CD4-positive, alpha-beta T cell treated with Interleukin-15 for 4 hours (primary cell): ENCODE data around the gene CARS2.
"Not testable (repeated sequence)": the region's sequence is repeated elsewhere in the genome, so short reads cannot be mapped to it uniquely, and the experiment has no call there.

Experiments
- DNase-seq: peaks from one replicate; pipeline ENCODE4 v3.0.0-alpha.2; 2020; ENCODE audit warnings: low spot score

CARS2 gene

DNA sequence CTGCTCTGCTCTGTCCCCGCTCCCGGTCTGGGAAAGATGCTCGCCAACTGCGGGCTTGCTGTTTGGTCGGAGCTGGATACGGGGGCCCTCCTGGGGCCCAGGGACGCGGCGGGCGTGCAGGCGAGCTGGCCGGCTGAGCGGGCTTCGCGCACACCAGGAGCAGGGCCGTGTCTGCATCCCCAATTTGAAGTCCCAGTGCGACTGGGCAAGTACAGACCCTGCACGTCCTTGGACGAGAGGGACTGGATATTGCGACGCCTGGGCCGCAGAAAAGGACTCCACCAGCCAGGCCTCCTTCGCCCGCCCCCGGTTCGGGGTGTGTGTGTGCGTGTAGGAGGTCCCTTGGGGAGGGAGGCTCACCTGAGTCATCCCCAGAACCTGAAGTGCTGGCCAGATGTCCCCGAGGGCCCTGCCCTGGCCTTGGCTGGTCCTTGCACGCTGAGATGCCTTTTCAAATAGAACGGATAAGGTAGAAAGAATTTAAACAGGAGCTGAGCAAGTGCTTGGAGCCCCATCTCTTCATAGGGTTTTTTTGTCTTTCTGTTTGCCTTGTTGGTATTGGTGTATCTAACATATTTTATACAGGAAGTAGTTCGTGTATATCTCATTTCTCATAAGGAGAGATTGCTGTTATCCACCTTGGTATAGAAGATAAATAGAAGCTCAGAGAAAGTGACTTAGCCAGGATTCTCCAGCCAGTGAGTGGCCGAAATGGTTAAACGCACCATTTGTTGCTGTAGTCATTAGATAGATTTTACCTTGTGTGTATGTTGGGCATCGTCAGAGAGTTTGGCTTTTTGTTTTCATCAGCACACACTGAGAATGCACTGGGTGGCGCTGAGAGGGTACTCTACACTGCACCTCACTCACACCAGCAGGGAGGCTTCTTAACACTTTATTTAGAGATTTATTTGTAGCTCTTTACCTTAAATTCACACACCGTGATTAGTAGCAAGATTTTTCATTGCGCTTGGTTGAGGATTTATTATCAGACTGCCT, 89.5 kb downstream of the CARS2 start:
- peak; percentile 17 for DNase-seq

DNA sequence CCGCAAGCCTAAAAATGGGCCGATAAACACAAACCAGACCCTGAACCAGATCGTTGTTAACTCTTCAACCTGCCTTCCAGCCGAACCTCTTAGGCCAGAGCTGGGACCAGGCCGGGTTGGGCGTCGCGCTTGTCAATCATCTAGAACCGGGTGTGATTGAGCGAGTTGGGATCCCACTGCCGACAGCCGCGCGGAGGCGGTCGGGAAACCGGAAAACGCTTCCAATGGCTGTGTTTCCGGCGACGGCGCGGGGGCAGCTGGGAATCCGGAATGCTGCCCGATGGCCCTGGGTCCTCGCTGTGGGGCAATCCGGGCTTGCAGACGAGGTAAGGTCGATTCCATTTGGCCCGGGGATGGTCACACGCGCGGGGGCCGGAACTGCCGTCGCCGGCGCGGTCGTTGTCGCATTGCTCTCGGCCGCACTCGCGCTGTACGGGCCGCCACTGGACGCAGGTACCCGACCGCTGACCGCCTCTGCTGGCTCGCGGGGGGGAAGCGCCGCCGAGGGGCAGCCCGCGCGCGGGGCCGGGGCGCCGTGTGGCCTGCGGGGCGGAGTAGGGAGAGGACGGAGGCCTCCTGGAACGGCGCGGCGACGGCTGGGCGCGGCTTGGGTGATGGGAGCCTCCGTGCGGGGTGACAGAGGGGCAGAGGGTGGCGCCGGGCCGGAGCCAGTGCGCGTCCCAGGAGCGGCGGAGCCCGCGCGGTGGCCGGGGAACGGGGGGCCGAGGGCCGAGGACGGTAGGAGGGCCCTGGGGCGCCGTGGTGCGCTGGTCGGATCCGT, 90.4 kb downstream of the CARS2 start, which contains the start of gene NAXD:
Gene NAXD (plus strand): TSS at position 224 of the 781 bp plus-strand sequence. CDS start 57 bp downstream, at position 281.
- peak; percentile 83 for DNase-seq

DNA sequence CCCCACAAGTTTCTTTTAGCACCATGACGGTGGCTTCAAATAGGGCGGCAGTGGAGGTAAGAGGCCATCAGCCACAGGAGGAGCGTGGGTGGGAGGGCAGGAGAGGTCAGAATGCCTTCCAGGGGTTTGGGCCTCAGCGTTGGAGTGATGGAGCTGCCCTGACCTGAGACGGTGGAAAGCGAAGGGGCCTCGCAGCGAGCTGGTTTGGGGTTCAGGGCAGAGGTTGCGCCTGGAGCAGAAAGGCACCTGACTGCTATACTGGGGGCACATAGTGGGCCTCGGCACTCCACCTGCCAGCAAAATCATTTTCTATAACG, 91.0 kb downstream of the CARS2 start:
- DNase-seq, result no peak

DNA sequence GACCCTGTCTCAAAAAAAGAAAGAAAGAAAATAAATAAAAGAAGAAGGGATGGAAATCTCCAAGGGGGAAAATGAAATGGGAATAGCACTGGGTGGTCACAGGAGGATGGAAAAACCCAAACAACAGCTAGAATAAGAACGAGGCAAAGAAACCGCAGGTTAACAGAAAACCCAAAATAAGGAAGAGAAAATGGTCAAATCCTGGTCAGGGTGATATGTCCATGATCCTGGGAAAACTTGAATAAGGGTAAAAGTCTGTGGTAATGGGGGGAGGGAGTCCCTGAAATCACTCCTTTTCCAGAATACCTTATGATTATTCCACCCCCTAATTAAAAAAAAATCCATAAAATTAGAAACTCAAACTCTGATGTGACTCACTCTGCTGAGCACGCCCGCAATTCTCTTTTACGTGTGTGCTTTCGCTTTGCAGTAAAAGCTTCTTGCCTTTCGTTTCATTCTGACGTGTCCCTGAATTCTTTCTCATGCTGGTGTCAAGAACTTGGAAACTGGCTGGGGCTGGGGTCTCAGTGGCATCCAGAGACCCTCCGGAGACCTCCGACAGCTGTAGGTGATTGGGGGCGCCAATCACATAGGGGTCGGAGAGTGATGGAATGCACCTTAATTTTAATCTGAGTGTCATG, 94.8 kb downstream of the CARS2 start:
- DNase-seq, result no peak

DNA sequence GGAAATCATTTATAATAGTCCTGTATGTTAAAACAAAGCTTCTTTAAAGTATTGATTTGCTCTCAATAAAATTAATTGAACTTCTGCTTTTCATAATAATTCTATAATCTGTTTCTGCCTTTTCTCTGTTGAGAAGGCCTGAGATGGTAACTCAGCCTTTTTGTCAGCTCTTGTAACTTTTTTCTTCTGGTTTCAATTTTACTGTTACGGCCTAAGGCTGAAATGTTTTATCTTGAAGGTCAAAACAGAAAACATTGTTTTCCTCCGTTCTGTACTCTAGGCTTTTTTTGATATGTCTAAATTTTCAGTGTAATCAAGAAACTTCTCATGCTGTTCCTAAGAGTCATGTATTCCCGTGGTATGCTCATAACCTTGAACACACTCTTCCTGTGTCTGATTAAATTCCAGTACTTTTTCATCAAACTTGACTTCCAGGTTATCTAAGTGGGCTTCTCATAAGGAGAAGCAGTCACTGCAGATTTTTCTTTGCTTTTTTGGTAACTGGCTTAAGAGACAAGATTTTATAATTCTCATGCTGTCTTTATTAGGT, 98.2 kb downstream of the CARS2 start:
- no peak for DNase-seq

DNA sequence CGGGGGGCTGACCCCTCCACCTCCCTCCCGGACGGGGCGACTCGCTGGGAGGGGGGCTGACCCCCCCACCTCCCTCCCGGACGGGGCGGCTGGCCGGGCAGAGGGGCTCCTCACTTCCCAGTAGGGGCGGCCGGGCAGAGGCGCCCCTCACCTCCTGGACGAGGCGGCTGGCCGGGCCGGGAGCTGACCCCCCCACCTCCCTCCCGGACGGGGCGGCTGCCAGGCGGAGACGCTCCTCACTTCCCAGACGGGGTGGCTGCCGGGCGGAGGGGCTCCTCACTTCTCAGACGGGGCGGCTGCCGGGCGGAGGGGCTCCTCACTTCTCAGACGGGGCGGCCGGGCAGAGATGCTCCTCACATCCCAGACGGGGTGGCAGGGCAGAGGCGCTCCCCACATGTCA, 99.6 kb downstream of the CARS2 start:
- not testable (repeated sequence) for DNase-seq

DNA sequence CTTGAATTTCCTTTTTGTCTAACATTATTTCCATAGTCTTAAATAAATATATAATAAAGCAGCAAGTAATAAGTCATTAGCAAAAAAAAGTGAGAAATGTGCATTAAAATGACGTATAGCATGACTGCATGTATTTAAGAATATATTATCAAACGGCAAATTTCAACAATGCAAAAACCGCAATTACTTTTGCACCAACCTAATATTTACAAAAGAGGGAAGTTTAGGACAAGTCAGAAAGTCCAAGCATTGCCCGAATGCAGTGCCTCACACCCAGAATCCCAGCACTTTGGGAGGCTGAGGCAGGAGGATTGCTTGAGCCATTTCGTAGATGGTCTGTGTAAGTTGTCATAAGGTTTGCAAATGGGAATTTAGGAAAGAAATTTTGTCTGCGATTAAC, 100.8 kb downstream of the CARS2 start:
- no peak for DNase-seq

DNA sequence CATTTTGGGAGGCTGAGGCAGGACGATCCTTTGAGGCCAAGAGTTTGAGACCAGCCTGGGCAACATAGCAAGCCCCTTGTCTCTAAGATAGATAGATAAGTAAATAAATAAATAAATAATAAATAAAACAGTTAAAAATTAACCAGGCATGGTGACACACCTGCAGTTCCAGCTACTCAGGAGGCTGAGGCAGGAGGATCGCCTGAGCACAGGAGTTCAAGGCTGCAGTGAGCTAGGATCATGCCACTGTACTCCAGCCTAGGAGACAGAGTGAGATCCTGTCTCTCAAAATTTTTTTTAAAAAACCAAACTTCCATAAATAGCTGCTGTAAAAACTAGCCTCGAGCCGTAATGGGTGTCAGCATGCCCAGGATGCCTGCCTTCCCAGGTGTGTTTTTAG, 104.9 kb downstream of the CARS2 start:
- DNase-seq, result no peak

DNA sequence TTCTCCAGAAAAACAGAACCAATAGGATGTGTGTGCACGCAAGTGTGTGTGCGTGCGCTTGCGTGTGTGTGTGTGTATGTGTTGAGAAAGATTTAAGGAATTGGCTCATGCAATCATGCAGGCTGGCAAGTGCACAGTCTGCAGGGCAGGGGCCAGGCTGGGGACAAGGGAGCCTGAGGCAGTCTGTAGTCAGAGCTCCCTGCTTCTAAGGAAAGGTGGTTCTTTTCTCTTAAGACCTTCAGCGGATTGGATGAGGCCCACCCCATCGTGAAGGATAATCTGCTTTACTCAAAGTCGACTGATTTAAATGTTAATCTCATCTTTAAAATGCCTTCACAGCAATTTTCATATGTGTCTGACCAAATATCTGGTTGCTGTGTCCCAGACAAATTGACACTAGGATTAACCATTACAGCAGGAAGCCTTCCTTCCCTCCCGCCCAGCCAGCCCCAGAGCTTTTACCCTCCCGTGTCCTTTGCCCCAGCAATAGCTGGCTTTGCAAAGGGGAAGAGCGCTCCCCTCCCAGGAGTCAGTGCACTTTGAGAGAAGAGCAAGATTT, 105.6 kb downstream of the CARS2 start:
- DNase-seq, result no peak

DNA sequence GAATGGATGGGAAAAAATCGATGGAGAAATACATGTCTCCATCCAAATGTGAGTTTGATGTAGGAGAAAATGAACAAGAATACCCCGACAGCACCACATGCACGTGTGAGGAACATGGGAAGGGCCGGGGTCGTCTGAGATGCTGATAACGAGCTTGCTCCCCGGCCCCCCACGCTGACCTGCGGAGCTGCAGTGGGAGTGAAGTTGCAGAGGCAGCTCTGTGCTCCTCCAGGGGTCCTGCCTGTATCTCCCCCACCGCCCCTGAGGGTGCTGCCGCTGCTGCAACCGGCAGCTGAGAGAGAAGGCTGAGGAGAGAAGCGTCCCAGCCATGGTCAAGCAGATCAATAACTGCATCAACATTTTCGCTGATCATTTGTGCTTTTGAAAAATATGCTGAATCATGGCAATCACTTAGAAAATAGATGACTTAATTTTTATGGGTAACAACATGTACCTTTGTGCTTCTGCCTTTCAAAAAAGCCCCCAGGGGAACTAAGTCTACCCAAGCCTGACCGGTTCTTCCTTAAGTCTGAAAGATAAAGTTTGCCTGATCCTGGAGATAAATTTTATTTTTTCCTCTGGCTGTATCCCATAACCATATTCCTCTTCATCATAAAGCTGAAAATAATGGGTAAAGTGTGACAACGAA, 108.8 kb downstream of the CARS2 start:
- no peak for DNase-seq

DNA sequence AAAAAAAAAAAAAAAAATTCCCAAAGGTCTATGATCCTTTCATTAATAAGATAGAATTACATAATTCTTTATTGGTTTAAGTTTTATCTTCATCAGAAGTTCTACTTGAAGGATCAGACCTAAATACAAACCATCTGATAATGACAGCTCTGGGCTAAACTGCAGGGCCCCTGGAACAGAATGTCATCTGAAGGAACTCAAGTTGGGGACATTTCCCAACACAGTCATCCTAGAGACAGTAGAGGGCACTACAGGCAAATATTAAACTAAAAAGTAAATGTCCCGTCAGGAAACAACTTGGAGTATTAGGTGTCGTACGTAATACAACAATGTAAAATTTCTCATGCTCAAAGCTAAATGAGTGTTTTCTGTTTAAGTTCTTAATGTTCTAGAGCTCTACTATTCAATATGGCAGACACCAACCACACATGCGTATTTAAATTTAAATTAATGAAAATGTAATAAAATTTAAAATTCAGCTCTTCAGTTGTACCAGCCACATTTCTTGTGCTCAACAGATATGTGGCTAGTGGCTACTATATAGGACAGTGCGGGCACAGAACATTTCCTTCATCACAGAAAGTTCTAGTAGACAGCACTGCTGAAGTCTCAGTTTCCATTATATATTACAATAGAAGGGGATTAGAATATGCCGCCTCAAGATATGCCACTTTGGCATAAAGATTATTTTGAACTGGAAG, 112.3 kb downstream of the CARS2 start:
- peak; percentile 37 for DNase-seq

DNA sequence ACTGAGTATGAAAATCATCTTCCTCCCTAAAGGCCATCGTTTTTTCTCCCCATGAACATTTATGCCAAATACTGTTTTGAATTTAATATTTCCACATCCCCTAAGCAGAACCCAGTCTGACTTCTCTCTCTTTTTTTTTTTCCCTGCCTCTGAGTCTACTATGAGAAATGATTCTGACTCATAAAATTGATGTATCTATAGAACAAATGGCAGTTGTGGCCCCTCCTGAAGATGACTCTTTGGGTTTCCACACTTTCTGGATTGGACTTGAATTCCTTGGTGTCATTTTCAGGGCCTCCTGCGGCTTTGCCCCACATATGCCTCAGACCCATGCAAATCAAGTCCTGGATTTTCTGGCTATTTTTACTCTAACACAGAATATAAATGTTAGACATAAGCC, 113.3 kb downstream of the CARS2 start:
- DNase-seq, result no peak
